Naive thymus-derived CD4-positive, alpha-beta T cell (primary cell): ENCODE measurements around the gene DZIP1L. TPM values are rescaled to one million over a fixed set of nuclear protein-coding genes. Genes with fewer than 3 reads are reported as not detected.
A peak's percentile ranks its signal among the peaks of the same experiment; 100 is the strongest.
"Not testable (repeated sequence)": the region's sequence is repeated elsewhere in the genome, so short reads cannot be mapped to it uniquely, and the experiment has no call there.

Experiments
- ATAC-seq: fragments of 150-1000 bp; cut with Tn5 transposase; 2 replicates; pipeline ENCODE4 v1.10.0; 2021; ENCODE audit warnings: mild to moderate bottlenecking, moderate library complexity
- CTCF ChIA-PET: fragments of 350-600 bp; sonication (Branson Sonifier 250); formaldehyde crosslinking; loops from one replicate; lab custom pipeline; 2021; ENCODE audit warnings: antibody characterized with exemption; lab: Charles Lee
- POLR2A ChIA-PET: fragments of 350-600 bp; sonication (Branson Sonifier 250); formaldehyde crosslinking; loops from one replicate; lab custom pipeline; 2021; ENCODE audit warnings: antibody characterized with exemption, inconsistent platforms; lab: Charles Lee
- DNase-seq, 9 donors: peaks; one replicate each; pipeline versions ENCODE4 v3.0.0 to v3.0.0-alpha.2; 2020 to 2022; ENCODE audit warnings: mixed read lengths in 1 of 9
- H3K27ac ChIP-seq: one replicate; pipeline ENCODE4 v1.7.0; 2013; ENCODE audit warnings: mild to moderate bottlenecking, low read depth, low read length, moderate library complexity
- H3K27me3 ChIP-seq, 2 donors: one replicate each; pipeline ENCODE4 v1.7.0; 2013; ENCODE audit warnings: low read length in 2 of 2, mild to moderate bottlenecking in 2 of 2, moderate library complexity in 2 of 2; ENCODE audit not compliant: control insufficient read depth in 2 of 2, insufficient read depth in 2 of 2
- H3K36me3 ChIP-seq, 3 experiments: 1 replicate in 2 of 3; 2 replicates in 1 of 3; pipeline ENCODE4 v1.7.0; 2013; ENCODE audit warnings: low read length in 3 of 3, mild to moderate bottlenecking in 3 of 3, moderate library complexity in 1 of 3; ENCODE audit not compliant: insufficient read depth in 3 of 3, control insufficient read depth in 2 of 3
- H3K4me1 ChIP-seq, 2 donors: one replicate each; pipeline ENCODE4 v1.7.0; 2013; ENCODE audit warnings: low read length in 2 of 2, mild to moderate bottlenecking in 2 of 2, moderate library complexity in 1 of 2; ENCODE audit not compliant: control insufficient read depth in 2 of 2, insufficient read depth in 2 of 2
- H3K4me3 ChIP-seq: 2 replicates; pipeline ENCODE4 v1.7.0; 2013; ENCODE audit warnings: mild to moderate bottlenecking, low read length
- H3K9me3 ChIP-seq, 3 experiments: 1 replicate in 2 of 3; 2 replicates in 1 of 3; pipeline ENCODE4 v1.7.0; 2013; ENCODE audit warnings: low read length in 3 of 3; ENCODE audit not compliant: control insufficient read depth in 2 of 3
- H3K27ac Mint-ChIP-seq, 9 donors: one replicate each; pipeline ENCODE4 v1.8.0; 2020 to 2022; ENCODE audit warnings: mixed read lengths in 9 of 9, mild to moderate bottlenecking in 8 of 9, moderate library complexity in 5 of 9, inconsistent platforms in 2 of 9
- H3K27me3 Mint-ChIP-seq, 5 donors: one replicate each; pipeline ENCODE4 v1.8.0; 2021 to 2022; ENCODE audit warnings: mixed read lengths in 5 of 5, mild to moderate bottlenecking in 1 of 5
- H3K36me3 Mint-ChIP-seq, 5 donors: one replicate each; pipeline ENCODE4 v1.8.0; 2020 to 2022; ENCODE audit warnings: mixed read lengths in 5 of 5, mild to moderate bottlenecking in 3 of 5, inconsistent platforms in 1 of 5
- H3K4me1 Mint-ChIP-seq, 7 donors: one replicate each; pipeline ENCODE4 v1.8.0; 2020 to 2022; ENCODE audit warnings: mixed read lengths in 7 of 7, mild to moderate bottlenecking in 3 of 7, inconsistent platforms in 1 of 7
- H3K4me3 Mint-ChIP-seq, 10 donors: one replicate each; pipeline ENCODE4 v1.8.0; 2020 to 2022; ENCODE audit warnings: mild to moderate bottlenecking in 10 of 10, mixed read lengths in 10 of 10, moderate library complexity in 6 of 10, inconsistent platforms in 2 of 10
- H3K9me3 Mint-ChIP-seq, 11 donors: one replicate each; pipeline ENCODE4 v1.8.0; 2020 to 2022; ENCODE audit warnings: mixed read lengths in 11 of 11, mild to moderate bottlenecking in 4 of 11, inconsistent platforms in 1 of 11, moderate library complexity in 1 of 11
- intact Hi-C, 2 donors: fragments of 100-400 bp; cut with micrococcal nuclease; formaldehyde crosslinking; loops; one replicate each; pipeline ENCODE4 v1.15.1; 2023
- polyA plus RNA-seq, 2 donors: library from polyadenylated mRNA; unstranded; fragments of 300-500 nt; fragmentation: Illumina TruSeq; gene quantifications; one replicate each; pipeline ENCODE4 v1.2.3, GENCODE V29; 2021
- total RNA-seq, 6 experiments: library from RNA in 5 of 6; stranded (reverse) in 5 of 6; gene quantifications; 1 replicate in 5 of 6; 2 replicates in 1 of 6; pipeline ENCODE4 v1.2.3 and lab custom pipeline; 2021 to 2026

The DZIP1L gene
- total and polyA plus RNA-seq, 7 experiments from 2014 or later = 0.15 TPM; not detected in 6

GRCh38 chr3:138114431-138114918 is 933 bp downstream of the DZIP1L start:
- H3K27me3 ChIP-seq = peaks cover 0 to 4% of the 10 kb centered on the region in 2 donors
- POLR2A ChIA-PET = no interaction called here
- no peak for ATAC-seq
- no peak overlapping the region for H3K27ac ChIP-seq
- no peak overlapping the region for H3K4me3 ChIP-seq
- no peaks in the 10 kb centered on the region for H3K9me3 ChIP-seq
- H3K9me3 Mint-ChIP-seq = peaks cover 0 to 7% (median 0%) of the 10 kb centered on the region in 11 donors
- no peaks in the 10 kb centered on the region for H3K36me3 ChIP-seq
- CTCF ChIA-PET = no interaction called here
- peaks cover 19 to 65% (median 49%) of the 10 kb centered on the region in 5 donors for H3K27me3 Mint-ChIP-seq
- no peak for DNase-seq
- peaks cover 2 to 13% (median 8%) of the 10 kb centered on the region in 7 donors for H3K4me1 Mint-ChIP-seq
- no peak overlapping the region for H3K27ac Mint-ChIP-seq
- intact Hi-C loops = no loop called here
- H3K4me3 Mint-ChIP-seq = peak overlapping the region; percentile 29 to 84 (median 74)
- H3K36me3 Mint-ChIP-seq = peaks cover 0 to 3% (median 0%) of the 10 kb centered on the region in 5 donors
- H3K4me1 ChIP-seq = no peaks in the 10 kb centered on the region

GRCh38 chr3:138113326-138113725 is 2.1 kb downstream of the DZIP1L start:
- intact Hi-C loops = no loop called here
- ChIA-PET POLR2A (no interaction called here), CTCF (interaction anchor here (1.4 kb wide), 1 partner anchor 47 kb away, joined by 3 read pairs; no protein-coding TSS in a partner anchor)
- Histone ChIP-seq H3K27me3 (peaks cover 0 to 4% of the 10 kb centered on the region in 2 donors), H3K36me3 (no peaks in the 10 kb centered on the region), H3K4me3 (no peak overlapping the region), H3K4me1 (no peaks in the 10 kb centered on the region), H3K27ac (no peak overlapping the region), H3K9me3 (no peaks in the 10 kb centered on the region)
- DNase-seq (no peak), ATAC-seq (no peak)
- Mint-ChIP-seq H3K27me3 (peaks cover 19 to 68% (median 49%) of the 10 kb centered on the region in 5 donors), H3K27ac (no peak overlapping the region), H3K4me1 (peaks cover 2 to 13% (median 8%) of the 10 kb centered on the region in 7 donors), H3K4me3 (no peak overlapping the region), H3K36me3 (peaks cover 0 to 3% (median 0%) of the 10 kb centered on the region in 5 donors), H3K9me3 (peaks cover 0 to 7% (median 0%) of the 10 kb centered on the region in 11 donors)

- DNase-seq = no peak
- intact Hi-C loops = no loop called here
- peaks cover 0 to 6% (median 0%) of the 10 kb centered on the region in 11 donors for H3K9me3 Mint-ChIP-seq
Measured at GRCh38 chr3:138112362-138112761, 3.0 kb downstream of the DZIP1L start.

DNA sequence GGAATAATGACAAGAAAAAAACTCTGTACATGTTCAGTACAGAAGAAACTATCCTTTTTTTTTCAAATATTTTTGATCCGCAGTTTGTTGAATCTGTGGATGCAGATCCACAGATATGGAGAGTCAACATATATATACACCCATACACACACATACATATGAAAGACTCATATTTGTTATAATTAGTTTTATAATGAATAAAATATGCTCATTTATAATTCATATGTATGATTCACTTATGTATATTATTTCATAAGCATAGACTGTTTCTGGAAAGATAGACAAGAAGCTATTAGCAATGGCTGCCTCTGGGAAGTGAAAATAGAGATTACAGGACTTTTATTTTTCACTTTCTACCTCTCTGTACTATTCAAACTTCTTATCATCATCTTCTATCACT is 9.8 kb downstream of the DZIP1L start:
- Mint-ChIP-seq H3K4me1 (peaks cover 0 to 5% (median 0%) of the 10 kb centered on the region in 7 donors), H3K4me3 (no peak overlapping the region), H3K27ac (no peak overlapping the region), H3K36me3 (no peaks in the 10 kb centered on the region), H3K9me3 (peaks cover 0 to 3% (median 0%) of the 10 kb centered on the region in 11 donors), H3K27me3 (peaks cover 2 to 22% (median 3%) of the 10 kb centered on the region in 5 donors)
- Histone ChIP-seq H3K4me3 (no peak overlapping the region), H3K4me1 (no peaks in the 10 kb centered on the region), H3K27ac (no peak overlapping the region), H3K9me3 (no peaks in the 10 kb centered on the region), H3K27me3 (no peaks in the 10 kb centered on the region), H3K36me3 (no peaks in the 10 kb centered on the region)
- no peak for ATAC-seq
- no peak for DNase-seq
- ChIA-PET POLR2A (no interaction called here), CTCF (no interaction called here)
- intact Hi-C loops = no loop called here

More at GRCh38 chr3:138112362-138112761, 3.0 kb downstream of the DZIP1L start:
- no peak overlapping the region for H3K27ac Mint-ChIP-seq
- H3K36me3 ChIP-seq = no peaks in the 10 kb centered on the region
- H3K27ac ChIP-seq = no peak overlapping the region
- H3K27me3 ChIP-seq = peaks cover 0 to 4% of the 10 kb centered on the region in 2 donors
- no peak overlapping the region for H3K4me3 Mint-ChIP-seq
- H3K4me1 Mint-ChIP-seq = peaks cover 2 to 13% (median 8%) of the 10 kb centered on the region in 7 donors
- ATAC-seq = no peak
- POLR2A ChIA-PET = no interaction called here
- H3K4me3 ChIP-seq = no peak overlapping the region
- CTCF ChIA-PET = interaction anchor here (1.4 kb wide), 1 partner anchor 46 kb away, joined by 3 read pairs; no protein-coding TSS in a partner anchor
- H3K9me3 ChIP-seq = no peaks in the 10 kb centered on the region
- H3K36me3 Mint-ChIP-seq = peaks cover 0 to 3% (median 0%) of the 10 kb centered on the region in 5 donors
- peaks cover 19 to 65% (median 45%) of the 10 kb centered on the region in 5 donors for H3K27me3 Mint-ChIP-seq
- no peaks in the 10 kb centered on the region for H3K4me1 ChIP-seq

DNA sequence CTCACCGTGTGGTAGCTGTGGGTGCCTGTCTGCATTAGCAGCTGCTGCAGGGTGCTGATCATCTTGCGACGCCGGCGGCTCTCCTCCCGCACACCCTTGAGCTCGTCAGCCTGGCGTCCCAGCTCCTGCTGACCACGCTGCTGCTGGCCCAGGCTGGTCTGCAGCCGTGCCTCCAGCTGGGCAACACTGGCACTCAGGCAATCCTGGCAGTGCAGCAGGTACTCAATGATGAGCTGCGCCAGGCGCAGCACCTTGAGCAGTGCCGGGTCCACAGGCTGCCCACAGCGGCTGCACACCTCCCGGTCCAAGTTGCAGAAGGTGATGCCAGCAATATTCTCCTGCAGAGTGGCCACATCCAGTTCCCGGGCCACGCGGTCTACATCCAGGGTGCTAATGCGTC is 11.9 kb downstream of the DZIP1L start:
- H3K36me3 Mint-ChIP-seq = no peaks in the 10 kb centered on the region
- intact Hi-C loops = no loop called here
- peaks cover 0 to 5% (median 0%) of the 10 kb centered on the region in 7 donors for H3K4me1 Mint-ChIP-seq
- peaks cover 0 to 3% (median 0%) of the 10 kb centered on the region in 11 donors for H3K9me3 Mint-ChIP-seq
- ATAC-seq (no peak), DNase-seq (no peak)
- Histone ChIP-seq H3K9me3 (no peaks in the 10 kb centered on the region), H3K36me3 (no peaks in the 10 kb centered on the region), H3K27ac (no peak overlapping the region), H3K4me3 (no peak overlapping the region), H3K27me3 (no peaks in the 10 kb centered on the region), H3K4me1 (no peaks in the 10 kb centered on the region)
- H3K4me3 Mint-ChIP-seq = no peak overlapping the region
- H3K27me3 Mint-ChIP-seq = peaks cover 0 to 17% (median 0%) of the 10 kb centered on the region in 5 donors
- CTCF ChIA-PET = no interaction called here
- POLR2A ChIA-PET = no interaction called here
- no peak overlapping the region for H3K27ac Mint-ChIP-seq

- H3K36me3 ChIP-seq, H3K27ac ChIP-seq, H3K27me3 ChIP-seq, POLR2A ChIA-PET, ATAC-seq, H3K36me3 Mint-ChIP-seq, H3K9me3 ChIP-seq, H3K4me3 ChIP-seq, H3K4me1 Mint-ChIP-seq, DNase-seq, CTCF ChIA-PET, H3K27ac Mint-ChIP-seq, H3K4me1 ChIP-seq, H3K4me3 Mint-ChIP-seq, H3K9me3 Mint-ChIP-seq, intact Hi-C loops: not testable (repeated sequence)
- H3K27me3 Mint-ChIP-seq = peaks cover 0 to 14% (median 0%) of the 10 kb centered on the region in 5 donors
Measured at GRCh38 chr3:138101351-138101940, 14.0 kb downstream of the DZIP1L start.
